ENCODE data around the gene SLC66A2. TPM values are rescaled to one million over a fixed set of nuclear protein-coding genes. Genes with fewer than 3 reads are reported as not detected.
"Not testable (repeated sequence)": the region's sequence is repeated elsewhere in the genome, so short reads cannot be mapped to it uniquely, and the experiment has no call there.

SLC66A2 gene
- total and polyA plus RNA-seq, 8 donors = 18.1 to 148 (median 24.4) TPM

DNA sequence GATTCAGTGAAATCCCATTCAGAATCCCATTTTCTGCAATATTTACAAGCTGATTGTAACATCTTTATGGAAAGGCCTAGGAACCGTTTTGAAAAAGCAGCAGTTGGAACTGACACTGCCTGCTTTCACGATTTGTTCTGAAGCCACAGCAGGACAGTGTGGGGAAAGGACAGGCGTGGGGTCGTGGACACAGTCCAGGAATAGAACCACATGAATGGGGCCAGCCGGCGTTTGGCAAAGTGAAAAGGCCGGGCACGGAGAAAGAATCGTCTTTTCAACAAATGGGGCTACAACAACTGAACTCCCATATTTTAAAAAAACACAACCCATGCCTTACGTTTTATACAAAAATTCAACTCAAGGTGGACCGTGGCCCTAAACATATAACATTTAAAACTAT is 69.8 kb downstream of the SLC66A2 start:
- H3K27me3 ChIP-seq = peaks cover 0 to 20% (median 0%) of the 10 kb centered on the region in 3 donors
- intact Hi-C loops (cut with DNase I; ENCODE audit: low total_unique reads) = no loop called here
- TF ChIP-seq POLR2AphosphoS5 (IDR thresholded peaks at IDR 0.05) = no peak
- H3K27ac ChIP-seq = no peak overlapping the region
- DNase-seq = no peak
- peaks cover 0 to 4% (median 0%) of the 10 kb centered on the region in 4 donors for H3K4me1 ChIP-seq
- WGBS, 5 donors = 76 to 88% (median 88%) methylated on average over 11 of the region's 11 CpGs
- no peaks in the 10 kb centered on the region for H3K36me3 ChIP-seq
- H3K4me3 ChIP-seq = no peak overlapping the region
- H3K9me3 ChIP-seq = peaks cover 0 to 22% (median 0%) of the 10 kb centered on the region in 4 donors

DNA sequence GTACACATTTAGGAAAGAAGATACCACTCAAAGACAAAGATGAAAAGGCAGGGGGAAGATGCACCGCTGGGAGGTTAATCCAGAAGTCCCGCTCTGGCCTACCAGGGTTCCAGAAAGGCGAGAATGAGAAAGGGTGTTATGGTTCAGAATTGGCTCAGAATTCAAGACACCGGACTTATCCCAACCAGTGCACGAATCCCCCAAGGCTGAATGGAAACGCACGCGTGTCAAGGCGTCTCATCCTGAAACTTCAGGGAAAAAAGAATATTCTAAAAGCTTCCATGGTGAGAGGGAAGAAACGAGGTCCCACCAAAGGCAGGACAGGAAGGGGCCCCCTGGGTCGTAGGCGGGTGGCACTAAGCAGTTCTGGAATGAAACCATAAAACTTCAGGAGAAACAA is 71.9 kb downstream of the SLC66A2 start:
- DNase-seq = no peak
- H3K4me3 ChIP-seq = no peak overlapping the region
- H3K27ac ChIP-seq = no peak overlapping the region
- no peaks in the 10 kb centered on the region for H3K36me3 ChIP-seq
- intact Hi-C loops (cut with DNase I; ENCODE audit: low total_unique reads) = no loop called here
- WGBS, 5 donors = 81 to 89% (median 88%) methylated on average over 12 of the region's 12 CpGs
- TF ChIP-seq, protein P1, sequence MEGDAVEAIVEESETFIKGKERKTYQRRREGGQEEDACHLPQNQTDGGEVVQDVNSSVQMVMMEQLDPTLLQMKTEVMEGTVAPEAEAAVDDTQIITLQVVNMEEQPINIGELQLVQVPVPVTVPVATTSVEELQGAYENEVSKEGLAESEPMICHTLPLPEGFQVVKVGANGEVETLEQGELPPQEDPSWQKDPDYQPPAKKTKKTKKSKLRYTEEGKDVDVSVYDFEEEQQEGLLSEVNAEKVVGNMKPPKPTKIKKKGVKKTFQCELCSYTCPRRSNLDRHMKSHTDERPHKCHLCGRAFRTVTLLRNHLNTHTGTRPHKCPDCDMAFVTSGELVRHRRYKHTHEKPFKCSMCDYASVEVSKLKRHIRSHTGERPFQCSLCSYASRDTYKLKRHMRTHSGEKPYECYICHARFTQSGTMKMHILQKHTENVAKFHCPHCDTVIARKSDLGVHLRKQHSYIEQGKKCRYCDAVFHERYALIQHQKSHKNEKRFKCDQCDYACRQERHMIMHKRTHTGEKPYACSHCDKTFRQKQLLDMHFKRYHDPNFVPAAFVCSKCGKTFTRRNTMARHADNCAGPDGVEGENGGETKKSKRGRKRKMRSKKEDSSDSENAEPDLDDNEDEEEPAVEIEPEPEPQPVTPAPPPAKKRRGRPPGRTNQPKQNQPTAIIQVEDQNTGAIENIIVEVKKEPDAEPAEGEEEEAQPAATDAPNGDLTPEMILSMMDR (IDR thresholded peaks at IDR 0.05) = no peak
- TF ChIP-seq POLR2A (IDR thresholded peaks at IDR 0.05) (no peak), POLR2AphosphoS5 (IDR thresholded peaks at IDR 0.05) (no peak), EP300 (IDR thresholded peaks at IDR 0.05) (no peak)
- H3K27me3 ChIP-seq = peaks cover 0 to 36% (median 0%) of the 10 kb centered on the region in 3 donors
- H3K9me3 ChIP-seq = peaks cover 0 to 14% (median 0%) of the 10 kb centered on the region in 4 donors
- peaks cover 0 to 4% (median 0%) of the 10 kb centered on the region in 4 donors for H3K4me1 ChIP-seq

DNA sequence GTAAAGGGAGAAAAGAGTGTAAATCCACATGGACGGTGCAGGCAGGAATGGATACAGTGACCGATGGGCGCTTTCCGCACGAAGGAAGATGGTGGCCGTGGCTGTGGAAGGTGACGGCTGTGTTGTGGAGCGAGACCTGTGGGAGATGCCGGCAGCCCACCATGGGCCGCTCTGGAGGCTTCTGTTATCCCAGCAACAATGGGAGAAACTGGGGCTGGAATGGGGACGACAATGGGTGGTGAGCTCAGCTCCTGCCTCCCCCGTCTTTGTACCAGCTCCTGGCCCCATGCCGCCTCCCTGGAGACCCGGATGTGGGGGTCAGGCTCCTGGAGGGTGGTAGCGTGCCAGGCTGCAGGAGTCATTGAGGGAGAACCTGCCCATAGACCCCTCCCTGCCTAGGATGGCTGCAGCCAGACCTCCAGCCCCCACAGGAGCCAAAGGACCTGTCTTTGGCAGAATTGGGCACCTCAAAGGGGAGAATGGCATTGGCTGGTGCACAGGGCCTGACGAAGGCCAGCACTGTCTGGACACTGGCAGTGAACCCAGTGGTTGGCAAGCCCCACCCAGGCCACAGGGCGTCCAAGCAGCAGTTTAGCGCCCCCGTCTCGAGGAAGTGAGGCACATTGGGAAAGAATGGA is 72.6 kb downstream of the SLC66A2 start:
- DNase-seq = no peak
- peaks cover 0 to 4% (median 0%) of the 10 kb centered on the region in 4 donors for H3K4me1 ChIP-seq
- H3K9me3 ChIP-seq = peaks cover 0 to 11% (median 0%) of the 10 kb centered on the region in 4 donors
- 79 to 93% (median 85%) methylated on average over 19 to 20 of the region's 20 CpGs for WGBS, 5 donors
- H3K27me3 ChIP-seq = peaks cover 0 to 43% (median 0%) of the 10 kb centered on the region in 3 donors
- no peak overlapping the region for H3K27ac ChIP-seq
- H3K4me3 ChIP-seq = no peak overlapping the region
- TF ChIP-seq POLR2A (IDR thresholded peaks at IDR 0.05) (no peak), POLR2AphosphoS5 (IDR thresholded peaks at IDR 0.05) (no peak), EP300 (IDR thresholded peaks at IDR 0.05) (no peak)
- TF ChIP-seq, protein P1 (IDR thresholded peaks at IDR 0.05) = no peak
- H3K36me3 ChIP-seq = no peaks in the 10 kb centered on the region
- intact Hi-C loops (cut with DNase I; ENCODE audit: low total_unique reads) = no loop called here

DNA sequence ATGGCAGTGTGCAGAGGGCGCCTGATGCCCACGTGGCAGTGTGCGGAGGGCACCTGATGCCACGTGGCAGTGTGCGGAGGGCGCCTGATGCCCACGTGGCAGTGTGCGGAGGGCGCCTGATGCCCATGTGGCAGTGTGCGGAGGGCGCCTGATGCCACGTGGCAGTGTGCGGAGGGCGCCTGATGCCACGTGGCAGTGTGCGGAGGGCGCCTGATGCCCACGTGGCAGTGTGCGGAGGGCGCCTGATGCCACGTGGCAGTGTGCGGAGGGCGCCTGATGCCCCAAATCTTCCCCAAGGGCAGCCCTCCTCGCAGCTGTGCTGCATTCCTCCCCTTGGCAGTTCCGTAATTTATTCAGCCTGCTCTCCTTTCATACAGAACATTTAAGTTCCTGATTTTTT is 73.2 kb downstream of the SLC66A2 start:
- DNase-seq; intact Hi-C loops (cut with DNase I; ENCODE audit: low total_unique reads); H3K4me3 ChIP-seq; H3K9me3 ChIP-seq; H3K27ac ChIP-seq; H3K4me1 ChIP-seq; H3K36me3 ChIP-seq: not testable (repeated sequence)
- H3K27me3 ChIP-seq = peaks cover 0 to 49% (median 3%) of the 10 kb centered on the region in 3 donors
- 89 to 95% (median 92%) methylated on average over 22 to 25 of the region's 25 CpGs for WGBS, 5 donors

DNA sequence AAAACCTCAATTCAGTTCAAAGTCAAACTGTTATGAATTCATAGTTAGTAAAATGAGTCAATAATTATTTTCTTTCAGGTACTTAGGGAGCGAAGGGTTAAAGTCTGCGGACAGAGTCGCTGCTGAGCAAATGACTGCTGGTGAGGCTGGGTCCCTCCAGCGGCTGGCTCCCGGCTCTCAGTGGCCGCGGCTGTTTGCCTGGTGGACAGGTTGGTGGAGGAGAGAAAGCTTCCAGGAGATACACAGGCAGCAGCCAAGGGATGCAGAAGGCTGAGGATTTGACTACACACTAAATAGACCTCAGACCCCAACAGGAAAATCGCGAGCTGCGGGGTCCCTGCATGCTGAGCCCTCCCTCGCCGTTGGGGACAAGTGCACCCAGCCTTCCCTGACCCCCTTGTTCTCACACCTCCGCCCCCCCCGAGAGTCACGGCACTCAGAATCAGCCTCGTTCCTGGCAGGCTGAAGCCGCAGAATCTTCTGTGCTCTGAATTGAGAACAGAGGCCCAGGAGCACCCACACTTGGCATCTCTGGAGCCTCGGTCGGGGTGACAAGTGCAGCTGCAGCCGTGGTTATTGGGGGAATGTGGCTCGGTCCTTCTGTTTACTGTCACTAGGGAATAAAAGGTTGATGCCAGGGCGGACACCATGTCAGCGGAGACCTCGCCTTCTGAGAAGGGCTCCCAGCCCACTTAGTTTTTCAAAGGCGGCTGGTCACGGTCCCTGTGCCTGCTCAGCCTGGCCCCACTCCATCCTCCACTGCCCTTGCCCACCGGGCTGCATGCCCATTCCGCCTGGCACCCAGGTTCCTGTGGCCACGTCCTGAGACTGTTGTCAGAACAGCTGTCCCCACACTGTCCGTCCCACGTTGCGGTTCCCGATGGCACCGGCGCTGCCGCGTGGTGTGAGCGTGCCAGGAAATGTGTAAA is 74.0 kb downstream of the SLC66A2 start:
- Histone ChIP-seq H3K4me1 (peaks cover 0 to 4% (median 0%) of the 10 kb centered on the region in 4 donors), H3K27ac (no peak overlapping the region), H3K4me3 (no peak overlapping the region), H3K27me3 (peaks cover 3 to 57% (median 8%) of the 10 kb centered on the region in 3 donors), H3K9me3 (no peaks in the 10 kb centered on the region), H3K36me3 (no peaks in the 10 kb centered on the region)
- no peak for DNase-seq
- intact Hi-C loops (cut with DNase I; ENCODE audit: low total_unique reads) = no loop called here
- TF ChIP-seq POLR2AphosphoS5 (IDR thresholded peaks at IDR 0.05) = no peak
- TF ChIP-seq EP300 (IDR thresholded peaks at IDR 0.05) = no peak
- TF ChIP-seq POLR2A (IDR thresholded peaks at IDR 0.05) = no peak
- TF ChIP-seq, protein P1 (IDR thresholded peaks at IDR 0.05) = no peak
- WGBS, 5 donors = 46 to 60% (median 52%) methylated on average over 32 to 38 of the region's 38 CpGs

Measured in stomach (tissue), 9 donors.